Testis (tissue), 3 donors: Measurements from ENCODE around the gene C19orf53. TPM values are rescaled to one million over a fixed set of nuclear protein-coding genes. Genes with fewer than 3 reads are reported as not detected.
A peak's percentile ranks its signal among the peaks of the same experiment; 100 is the strongest.

Source experiments
- DNase-seq: peaks from one replicate; pipeline ENCODE4 v3.0.0-alpha.2; 2019
- H3K27ac ChIP-seq, 2 donors: fragments of 200-600 bp; sonication (generic); one replicate each; pipeline ENCODE4 v1.5.1; 2019
- H3K27me3 ChIP-seq: fragments of 200-600 bp; sonication (generic); one replicate; pipeline ENCODE4 v1.5.1; 2019
- H3K36me3 ChIP-seq: fragments of 200-600 bp; sonication (generic); one replicate; pipeline ENCODE4 v1.5.1; 2017; ENCODE audit warnings: low read depth; ENCODE audit errors: missing control alignments
- H3K4me1 ChIP-seq: fragments of 200-600 bp; sonication (generic); one replicate; pipeline ENCODE4 v1.5.1; 2019
- H3K4me3 ChIP-seq, 2 donors: fragments of 200-600 bp; sonication (generic); one replicate each; pipeline ENCODE4 v1.5.1; 2017 to 2019
- H3K9me3 ChIP-seq: fragments of 200-600 bp; sonication (generic); one replicate; pipeline ENCODE4 v1.5.1; 2017
- POLR2A ChIP-seq: fragments of 450-650 bp; IDR thresholded peaks from one replicate; pipeline ENCODE4 v1.6.1; 2017; ENCODE audit warnings: antibody characterized with exemption, mild to moderate bottlenecking, moderate library complexity
- WGBS, 2 donors: methylation state at CpG; one replicate each; pipeline ENCODE4 v1.1.5; 2018; 5-methylcytosine and 5-hydroxymethylcytosine counted together
- intact Hi-C: fragments of 100-400 bp; cut with DNase I; formaldehyde crosslinking; loops from one replicate; pipeline ENCODE4 v1.15.1; 2023; ENCODE audit warnings: low total_unique reads
- polyA plus RNA-seq: library from polyadenylated mRNA; stranded (reverse); fragments of 350-450 nt; fragmentation: Illumina TruSeq; extraction: RNeasy Lipid Tissue Mini Kit (QIAGEN cat#74804); gene quantifications from one replicate; pipeline ENCODE4 v1.2.3, GENCODE V29; 2014; ENCODE audit warnings: low read depth, low replicate concordance; ENCODE audit not compliant: insufficient read depth
- total RNA-seq, 2 donors: library from RNA; depleted of rRNA; stranded (reverse); fragments of >200 nt; gene quantifications; one replicate each; pipeline ENCODE4 v1.2.3, GENCODE V29; 2016
- TF ChIP-seq, protein P1 (sequence below), 3 experiments: fragments of 450-650 bp in 2 of 3; fragments of 200-600 bp in 1 of 3; sonication (generic) in 1 of 3; IDR thresholded peaks; one replicate each; pipeline ENCODE4 v1.5.1; 2016 to 2019; ENCODE audit warnings: antibody characterized with exemption in 3 of 3, mild to moderate bottlenecking in 2 of 3, moderate library complexity in 1 of 3

The C19orf53 gene
- total and polyA plus RNA-seq, 3 donors from 2014 or later = 114 to 137 (median 128) TPM

DNA sequence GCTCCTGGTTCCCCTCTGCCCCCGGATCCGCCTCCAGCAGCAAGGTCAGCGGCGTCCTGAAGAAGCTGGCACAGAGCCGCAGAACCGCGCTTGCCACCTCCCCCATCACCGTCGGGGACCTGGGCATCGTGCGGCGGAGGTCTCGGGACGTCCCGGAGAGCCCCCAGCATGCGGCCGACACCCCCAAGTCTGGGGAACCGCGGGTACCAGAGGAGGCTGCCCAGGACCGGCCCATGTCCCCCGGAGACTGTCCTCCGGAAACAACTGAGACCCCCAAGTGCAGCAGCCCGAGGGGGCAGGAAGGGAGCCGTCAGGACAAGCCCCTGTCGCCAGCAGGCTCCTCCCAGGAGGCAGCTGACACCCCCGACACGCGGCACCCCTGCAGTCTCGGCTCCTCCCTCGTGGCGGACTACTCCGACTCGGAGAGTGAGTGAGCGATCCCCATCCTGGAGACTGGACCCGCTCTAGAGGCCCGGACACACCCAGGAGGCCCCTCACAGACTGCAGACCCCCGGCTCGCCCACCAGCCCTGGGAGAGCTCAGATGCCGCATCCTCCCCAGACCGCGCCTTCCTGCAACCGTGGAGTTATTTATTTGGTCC, 11.5 kb upstream of the C19orf53 start:
- intact Hi-C loops = no loop called here
- Histone ChIP-seq H3K36me3 (no peaks in the 10 kb centered on the region), H3K9me3 (no peaks in the 10 kb centered on the region), H3K27me3 (no peaks in the 10 kb centered on the region), H3K27ac (no peak overlapping the region), H3K4me1 (no peaks in the 10 kb centered on the region), H3K4me3 (peak overlapping the region in 1 of 2 donors; percentile 64)
- TF ChIP-seq POLR2A = no peak
- TF ChIP-seq, protein P1, sequence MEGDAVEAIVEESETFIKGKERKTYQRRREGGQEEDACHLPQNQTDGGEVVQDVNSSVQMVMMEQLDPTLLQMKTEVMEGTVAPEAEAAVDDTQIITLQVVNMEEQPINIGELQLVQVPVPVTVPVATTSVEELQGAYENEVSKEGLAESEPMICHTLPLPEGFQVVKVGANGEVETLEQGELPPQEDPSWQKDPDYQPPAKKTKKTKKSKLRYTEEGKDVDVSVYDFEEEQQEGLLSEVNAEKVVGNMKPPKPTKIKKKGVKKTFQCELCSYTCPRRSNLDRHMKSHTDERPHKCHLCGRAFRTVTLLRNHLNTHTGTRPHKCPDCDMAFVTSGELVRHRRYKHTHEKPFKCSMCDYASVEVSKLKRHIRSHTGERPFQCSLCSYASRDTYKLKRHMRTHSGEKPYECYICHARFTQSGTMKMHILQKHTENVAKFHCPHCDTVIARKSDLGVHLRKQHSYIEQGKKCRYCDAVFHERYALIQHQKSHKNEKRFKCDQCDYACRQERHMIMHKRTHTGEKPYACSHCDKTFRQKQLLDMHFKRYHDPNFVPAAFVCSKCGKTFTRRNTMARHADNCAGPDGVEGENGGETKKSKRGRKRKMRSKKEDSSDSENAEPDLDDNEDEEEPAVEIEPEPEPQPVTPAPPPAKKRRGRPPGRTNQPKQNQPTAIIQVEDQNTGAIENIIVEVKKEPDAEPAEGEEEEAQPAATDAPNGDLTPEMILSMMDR (IDR thresholded peaks at IDR 0.05) = no peak
- DNase-seq = peak; percentile 44
- 43 to 62% methylated on average over 5 to 41 of the region's 42 CpGs for WGBS, 2 donors

GRCh38 chr19:13763265-13763664, 11.0 kb upstream of the C19orf53 start:
- H3K36me3 ChIP-seq = no peaks in the 10 kb centered on the region

DNA sequence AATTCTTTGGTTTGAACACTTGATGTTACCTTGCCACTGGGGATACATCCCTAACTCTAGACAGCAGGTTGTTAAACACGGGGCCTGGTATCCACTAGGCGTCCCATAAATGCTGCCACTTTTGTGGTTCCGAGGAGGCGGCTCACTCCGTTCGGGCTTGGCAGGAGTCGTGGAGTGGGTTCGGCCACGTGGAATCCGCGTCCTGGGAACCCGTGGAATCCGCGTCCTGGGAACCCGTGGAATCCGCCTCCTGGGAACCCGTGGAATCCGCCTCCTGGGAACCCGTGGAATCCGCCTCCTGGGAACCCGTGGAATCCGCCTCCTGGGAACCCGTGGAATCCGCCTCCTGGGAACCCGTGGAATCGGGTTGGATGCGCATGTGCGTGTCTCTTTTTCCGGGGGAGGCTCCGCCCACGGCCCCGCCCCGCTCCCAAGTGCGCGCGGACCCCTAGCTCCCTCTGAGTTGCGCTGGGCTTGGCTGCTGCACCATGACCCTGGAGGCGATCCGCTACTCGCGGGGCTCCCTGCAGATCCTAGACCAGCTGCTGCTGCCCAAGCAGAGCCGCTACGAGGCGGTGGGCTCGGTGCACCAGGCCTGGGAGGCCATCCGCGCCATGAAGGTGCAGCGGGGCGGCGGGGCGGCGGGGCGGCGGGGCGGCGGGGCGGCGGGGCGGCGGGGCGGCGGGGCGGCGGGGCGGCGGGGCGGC, 10.0 kb upstream of the C19orf53 start, which contains the start of gene MRI1:
Gene MRI1 (plus strand): TSS at position 422 of the 707 bp plus-strand sequence. CDS start 67 bp downstream, at position 489.
- H3K27me3 ChIP-seq = no peaks in the 10 kb centered on the region
- TF ChIP-seq, protein P1 (IDR thresholded peaks at IDR 0.05) = no peak
- TF ChIP-seq POLR2A = no peak
- intact Hi-C loops = no loop called here
- H3K9me3 ChIP-seq = no peaks in the 10 kb centered on the region
- peak within 1 kb of the TSS; percentile 14 to 29 for H3K27ac ChIP-seq
- H3K36me3 ChIP-seq = no peaks in the 10 kb centered on the region
- no peaks in the 10 kb centered on the region for H3K4me1 ChIP-seq
- peak; percentile 86 for DNase-seq
- 13 to 50% methylated on average over 2 to 34 of the region's 67 CpGs for WGBS, 2 donors
- peak within 1 kb of the TSS; percentile 64 to 79 for H3K4me3 ChIP-seq

More at GRCh38 chr19:13763265-13763664, 11.0 kb upstream of the C19orf53 start:
- WGBS, 2 donors = 28 to 79% methylated on average over 3 of the region's 3 CpGs
- Histone ChIP-seq H3K9me3 (no peaks in the 10 kb centered on the region), H3K27ac (no peak overlapping the region), H3K4me3 (peak overlapping the region in 1 of 2 donors; percentile 64), H3K4me1 (no peaks in the 10 kb centered on the region), H3K27me3 (no peaks in the 10 kb centered on the region)
- DNase-seq = no peak
- intact Hi-C loops = no loop called here
- no peak for TF ChIP-seq POLR2A
- TF ChIP-seq, protein P1 (IDR thresholded peaks at IDR 0.05) = no peak

DNA sequence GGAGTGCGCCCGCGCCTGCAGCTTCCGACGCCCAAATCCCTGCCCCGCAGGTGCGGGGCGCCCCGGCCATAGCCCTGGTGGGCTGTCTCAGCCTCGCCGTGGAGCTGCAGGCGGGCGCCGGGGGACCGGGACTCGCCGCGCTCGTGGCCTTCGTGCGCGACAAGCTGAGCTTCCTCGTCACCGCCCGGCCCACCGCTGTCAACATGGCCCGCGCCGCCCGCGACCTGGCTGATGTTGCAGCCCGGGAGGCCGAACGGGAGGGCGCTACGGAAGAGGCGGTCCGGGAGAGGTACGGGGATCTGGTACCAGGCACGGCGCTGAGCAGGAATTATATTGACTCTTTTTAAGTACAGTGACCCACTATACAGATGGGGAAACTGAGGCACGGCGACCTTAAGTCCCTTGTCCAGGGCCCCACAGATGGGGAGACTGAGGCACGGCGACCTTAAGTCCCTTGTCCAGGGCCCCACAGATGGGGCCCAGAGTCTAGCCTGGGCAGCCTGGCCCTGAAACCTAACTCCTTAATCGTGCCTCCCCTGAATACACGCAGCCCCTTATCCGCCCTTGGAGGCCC, 9.3 kb upstream of the C19orf53 start:
- Histone ChIP-seq H3K36me3 (no peaks in the 10 kb centered on the region), H3K27ac (peak overlapping the region; percentile 14 to 29), H3K9me3 (no peaks in the 10 kb centered on the region), H3K4me3 (peak overlapping the region; percentile 64 to 79), H3K27me3 (no peaks in the 10 kb centered on the region), H3K4me1 (no peaks in the 10 kb centered on the region)
- TF ChIP-seq POLR2A = no peak
- TF ChIP-seq, protein P1 (IDR thresholded peaks at IDR 0.05) = no peak
- 3 to 4% methylated on average over 15 to 29 of the region's 48 CpGs for WGBS, 2 donors
- intact Hi-C loops = no loop called here
- no peak for DNase-seq
